GM10847 (cell line): Measurements from ENCODE around the gene MAGEE2.

Experiments
- POLR2A ChIP-seq: IDR thresholded peaks from 2 replicates; pipeline ENCODE4 v1.6.1; 2011; ENCODE audit not compliant: insufficient read length; ENCODE audit errors: extremely low read depth

The MAGEE2 gene, protein sequence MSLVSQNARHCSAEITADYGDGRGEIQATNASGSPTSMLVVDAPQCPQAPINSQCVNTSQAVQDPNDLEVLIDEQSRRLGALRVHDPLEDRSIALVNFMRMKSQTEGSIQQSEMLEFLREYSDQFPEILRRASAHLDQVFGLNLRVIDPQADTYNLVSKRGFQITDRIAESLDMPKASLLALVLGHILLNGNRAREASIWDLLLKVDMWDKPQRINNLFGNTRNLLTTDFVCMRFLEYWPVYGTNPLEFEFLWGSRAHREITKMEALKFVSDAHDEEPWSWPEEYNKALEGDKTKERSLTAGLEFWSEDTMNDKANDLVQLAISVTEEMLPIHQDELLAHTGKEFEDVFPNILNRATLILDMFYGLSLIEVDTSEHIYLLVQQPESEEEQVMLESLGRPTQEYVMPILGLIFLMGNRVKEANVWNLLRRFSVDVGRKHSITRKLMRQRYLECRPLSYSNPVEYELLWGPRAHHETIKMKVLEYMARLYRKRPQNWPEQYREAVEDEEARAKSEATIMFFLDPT

DNA sequence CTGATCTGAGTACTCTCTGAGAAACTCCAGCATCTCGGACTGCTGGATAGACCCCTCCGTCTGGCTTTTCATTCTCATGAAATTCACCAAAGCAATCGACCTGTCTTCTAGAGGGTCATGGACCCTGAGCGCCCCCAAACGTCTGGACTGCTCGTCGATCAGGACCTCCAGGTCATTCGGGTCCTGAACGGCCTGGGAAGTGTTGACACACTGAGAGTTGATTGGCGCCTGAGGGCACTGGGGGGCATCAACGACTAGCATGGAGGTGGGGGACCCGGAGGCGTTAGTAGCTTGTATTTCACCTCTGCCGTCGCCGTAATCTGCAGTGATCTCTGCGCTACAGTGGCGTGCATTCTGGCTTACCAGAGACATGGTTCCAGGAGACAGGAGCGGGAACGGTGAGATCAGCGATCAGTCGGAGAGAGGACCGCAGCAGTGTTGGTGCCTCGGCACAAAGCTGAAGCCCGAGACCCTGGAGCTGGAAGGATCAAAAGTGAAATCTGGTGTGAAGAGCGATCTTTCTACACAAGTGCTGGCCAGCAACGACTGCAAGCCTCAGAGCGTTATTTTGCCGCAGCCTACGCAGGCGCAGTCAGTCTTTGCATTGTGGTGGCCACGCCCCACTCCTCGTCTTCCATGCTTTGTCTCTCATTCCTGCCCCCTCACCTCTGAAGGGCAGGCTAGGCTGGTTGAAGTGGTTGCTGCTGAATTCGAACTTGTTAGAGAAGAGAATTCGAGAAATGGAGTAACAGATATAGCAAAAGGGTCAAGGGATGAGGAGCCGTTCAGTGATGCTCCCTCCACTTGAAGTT is at the start of gene MAGEE2:
MAGEE2 (minus strand) TSS at position 575 of the 812 bp plus-strand sequence; CDS start at position 372, 203 bp downstream.
- no peak for TF ChIP-seq POLR2A

DNA sequence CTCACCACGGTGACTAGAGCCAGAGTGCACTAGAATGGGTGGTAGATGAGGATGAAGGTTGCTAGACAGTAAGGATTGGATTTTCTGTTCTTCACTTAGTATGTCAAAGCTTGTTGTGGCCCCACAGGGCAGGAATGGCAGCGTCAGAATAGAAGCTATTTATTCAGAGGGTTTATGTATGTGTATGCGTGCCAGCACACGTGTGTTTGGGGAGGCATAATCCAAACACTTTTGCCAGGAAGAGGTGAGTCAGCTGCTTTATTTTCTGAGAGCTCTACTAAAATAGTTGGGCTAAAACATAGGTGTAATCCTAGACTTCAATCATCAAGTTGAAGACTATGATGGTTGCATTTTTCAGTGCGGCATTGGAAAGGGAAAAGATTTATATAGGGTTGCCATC is 1.2 kb upstream of the MAGEE2 start:
- no peak for TF ChIP-seq POLR2A

DNA sequence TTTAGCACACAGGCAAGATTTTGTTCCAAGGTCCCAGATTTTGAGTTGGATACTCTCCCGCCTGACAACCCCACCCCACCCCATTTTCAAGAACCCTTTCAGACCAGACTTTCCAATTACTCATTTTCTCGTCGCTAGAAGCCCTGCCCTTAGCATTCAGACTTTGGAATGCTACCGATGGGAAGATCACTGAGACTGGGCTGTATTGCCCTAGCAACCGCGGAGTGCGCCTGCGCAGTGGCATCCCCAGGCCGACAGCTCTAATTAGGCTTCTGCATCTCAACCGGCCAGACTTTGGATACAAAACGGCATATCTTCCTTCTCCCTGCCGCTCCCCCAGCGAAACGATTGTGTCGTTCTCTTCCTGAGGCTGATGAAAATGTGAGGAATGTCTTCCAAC is 3.4 kb downstream of the MAGEE2 start:
- TF ChIP-seq POLR2A, result no peak

DNA sequence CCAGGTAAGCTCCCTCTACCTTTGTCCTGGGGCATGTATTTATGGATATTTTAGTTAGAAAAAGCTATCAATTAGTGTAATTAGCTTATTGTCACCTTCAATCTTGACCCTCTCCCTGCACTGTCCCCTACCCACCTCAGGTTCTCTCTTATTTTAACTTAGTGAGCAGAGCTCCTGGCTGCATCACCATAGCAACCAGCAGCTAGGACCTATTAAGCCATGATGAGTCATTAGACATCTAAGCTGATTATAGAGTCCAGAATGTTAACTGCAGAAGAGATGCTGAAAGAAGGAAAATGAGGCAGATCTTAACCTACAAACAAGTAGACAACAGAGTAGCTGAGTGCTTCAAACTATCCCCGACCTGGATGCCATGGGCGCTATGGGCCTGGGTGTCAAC is 36.6 kb downstream of the MAGEE2 start:
- no peak for TF ChIP-seq POLR2A

DNA sequence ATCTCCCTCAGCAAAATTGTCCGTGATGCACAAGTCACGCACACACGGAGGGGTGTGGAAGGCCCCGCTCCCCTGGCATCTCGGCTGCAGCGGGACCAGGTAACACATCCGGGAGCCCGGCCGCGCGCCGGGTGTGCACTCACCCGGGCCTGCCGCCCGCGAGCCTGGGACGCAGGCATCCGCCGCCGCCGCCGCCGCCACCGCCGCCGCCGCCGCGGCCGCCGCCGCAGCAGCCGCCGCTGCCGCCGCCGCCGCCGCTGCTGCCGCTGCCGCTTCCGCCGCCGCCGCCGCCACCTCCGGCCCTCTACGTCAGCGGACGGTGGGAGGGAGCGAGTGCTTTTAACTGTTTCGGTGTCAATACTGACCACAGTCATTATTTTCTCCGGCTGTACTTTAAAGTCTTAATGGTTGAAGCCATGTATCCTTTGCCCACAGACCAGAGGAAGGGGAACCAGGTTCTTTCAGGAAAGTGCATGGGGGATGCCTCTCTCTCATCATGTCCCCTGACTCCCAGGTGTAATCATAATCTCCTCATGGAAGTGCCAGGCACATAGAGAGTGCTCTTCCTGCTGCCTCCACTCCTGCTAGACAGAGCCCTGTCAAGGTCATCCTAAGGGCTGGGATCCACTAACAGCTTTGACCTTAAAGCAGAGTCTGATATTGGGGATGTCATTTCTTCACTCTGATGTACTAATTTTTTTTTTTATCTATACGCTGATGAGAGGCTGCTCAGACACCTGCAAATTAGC is 38.0 kb downstream of the MAGEE2 start:
- TF ChIP-seq POLR2A, result no peak
